ENCODE results near the gene SORCS3. TPM values are rescaled to one million over a fixed set of nuclear protein-coding genes. Genes with fewer than 3 reads are reported as not detected.

SORCS3 gene
- total RNA-seq, 4 donors from 2014 or later, result 0.26 to 0.50 (median 0.41) TPM

DNA sequence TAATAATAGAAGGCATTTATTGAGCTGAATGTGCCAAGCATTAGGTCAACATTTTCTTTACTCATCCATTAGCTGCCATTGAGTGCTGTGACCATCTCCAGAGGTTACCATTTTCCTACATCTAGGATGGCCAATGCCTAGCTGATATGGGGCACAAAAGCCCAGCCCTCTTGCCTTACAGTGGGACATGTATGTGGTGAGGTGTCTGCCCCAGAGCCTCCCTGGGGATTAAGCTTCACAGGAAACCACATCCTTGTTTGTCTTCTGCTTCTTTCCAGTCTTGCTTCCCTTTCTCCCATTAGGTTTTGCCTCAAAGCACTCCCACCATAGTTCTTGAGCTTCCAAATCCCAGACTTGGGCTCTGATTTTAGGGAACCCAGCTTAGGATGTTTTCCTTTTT is 258.7 kb downstream of the SORCS3 start:
- TF ChIP-seq POLR2AphosphoS5 (IDR thresholded peaks at IDR 0.05) (no peak), POLR2A (IDR thresholded peaks at IDR 0.05; ENCODE audit: low read depth) (no peak), EP300 (IDR thresholded peaks at IDR 0.05) (no peak)
- TF ChIP-seq, protein P1, sequence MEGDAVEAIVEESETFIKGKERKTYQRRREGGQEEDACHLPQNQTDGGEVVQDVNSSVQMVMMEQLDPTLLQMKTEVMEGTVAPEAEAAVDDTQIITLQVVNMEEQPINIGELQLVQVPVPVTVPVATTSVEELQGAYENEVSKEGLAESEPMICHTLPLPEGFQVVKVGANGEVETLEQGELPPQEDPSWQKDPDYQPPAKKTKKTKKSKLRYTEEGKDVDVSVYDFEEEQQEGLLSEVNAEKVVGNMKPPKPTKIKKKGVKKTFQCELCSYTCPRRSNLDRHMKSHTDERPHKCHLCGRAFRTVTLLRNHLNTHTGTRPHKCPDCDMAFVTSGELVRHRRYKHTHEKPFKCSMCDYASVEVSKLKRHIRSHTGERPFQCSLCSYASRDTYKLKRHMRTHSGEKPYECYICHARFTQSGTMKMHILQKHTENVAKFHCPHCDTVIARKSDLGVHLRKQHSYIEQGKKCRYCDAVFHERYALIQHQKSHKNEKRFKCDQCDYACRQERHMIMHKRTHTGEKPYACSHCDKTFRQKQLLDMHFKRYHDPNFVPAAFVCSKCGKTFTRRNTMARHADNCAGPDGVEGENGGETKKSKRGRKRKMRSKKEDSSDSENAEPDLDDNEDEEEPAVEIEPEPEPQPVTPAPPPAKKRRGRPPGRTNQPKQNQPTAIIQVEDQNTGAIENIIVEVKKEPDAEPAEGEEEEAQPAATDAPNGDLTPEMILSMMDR (IDR thresholded peaks at IDR 0.05), result no peak
- H3K4me3 ChIP-seq, result no peak overlapping the region
- no peaks in the 10 kb centered on the region for H3K9me3 ChIP-seq
- H3K27ac ChIP-seq (replicated peaks in 1 of 4), result no peak overlapping the region
- intact Hi-C loops (cut with DNase I), result no loop called here
- H3K27me3 ChIP-seq, result no peaks in the 10 kb centered on the region
- no peaks in the 10 kb centered on the region for H3K36me3 ChIP-seq
- no peak for DNase-seq (ENCODE audit: extremely low spot score)
- no peaks in the 10 kb centered on the region for H3K4me1 ChIP-seq

DNA sequence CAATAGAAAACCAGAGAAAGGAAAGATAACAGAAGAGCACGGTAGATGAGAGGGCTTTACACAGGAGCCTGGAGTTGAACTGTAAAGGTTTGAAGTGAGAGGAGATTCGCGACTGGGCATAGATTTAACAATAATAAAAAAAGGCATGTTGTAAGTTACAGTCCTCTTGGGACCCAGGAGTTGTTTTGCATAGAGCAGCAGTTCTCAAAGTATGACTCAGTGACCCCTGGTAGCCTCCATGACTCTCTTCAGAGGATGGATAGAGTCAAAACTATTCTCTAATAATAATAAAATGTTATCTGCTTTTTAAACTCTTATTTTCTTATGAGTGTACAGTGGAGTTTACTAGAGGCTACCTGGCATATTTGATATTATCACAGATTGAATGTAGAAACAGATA is 262.3 kb downstream of the SORCS3 start:
- TF ChIP-seq EP300 (IDR thresholded peaks at IDR 0.05) (no peak), POLR2AphosphoS5 (IDR thresholded peaks at IDR 0.05) (no peak), POLR2A (IDR thresholded peaks at IDR 0.05; ENCODE audit: low read depth) (no peak)
- TF ChIP-seq, protein P1 (IDR thresholded peaks at IDR 0.05), result no peak
- Histone ChIP-seq H3K27ac (replicated peaks in 1 of 4) (no peak overlapping the region), H3K9me3 (no peaks in the 10 kb centered on the region), H3K4me3 (no peak overlapping the region), H3K36me3 (no peaks in the 10 kb centered on the region), H3K27me3 (no peaks in the 10 kb centered on the region), H3K4me1 (no peaks in the 10 kb centered on the region)
- intact Hi-C loops (cut with DNase I), result no loop called here
- no peak for DNase-seq (ENCODE audit: extremely low spot score)
- 76% methylated on average over 3 of the region's 3 CpGs for WGBS

DNA sequence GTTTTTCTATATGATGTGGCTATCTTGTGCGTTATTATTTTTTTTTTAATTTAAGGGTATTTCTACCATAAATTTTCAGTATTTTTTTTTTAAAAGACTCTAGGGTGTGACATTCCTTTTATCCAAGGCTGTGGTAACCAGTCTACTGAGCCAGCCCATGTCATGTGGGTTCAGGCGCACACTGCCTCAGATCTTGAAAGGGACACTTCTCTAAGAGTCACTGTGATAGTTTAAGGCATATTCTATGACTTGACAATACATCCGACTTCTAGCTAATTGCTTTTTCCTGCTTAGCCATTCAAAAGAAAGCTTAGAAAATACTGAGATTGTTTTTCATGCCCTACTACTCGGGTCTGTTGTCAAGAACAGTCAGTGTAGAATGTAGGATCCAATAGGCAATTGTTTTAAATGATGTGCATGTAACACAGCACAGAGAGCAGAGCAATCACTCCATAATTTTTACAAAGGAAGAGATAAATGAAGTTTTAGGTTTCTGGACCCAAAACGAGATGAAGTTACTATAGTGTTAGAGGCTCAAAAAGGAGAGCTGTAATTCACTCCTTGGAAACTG is 263.7 kb downstream of the SORCS3 start:
- WGBS, result 80% methylated on average over 5 of the region's 5 CpGs
- Histone ChIP-seq H3K9me3 (no peaks in the 10 kb centered on the region), H3K4me3 (no peak overlapping the region), H3K27me3 (no peaks in the 10 kb centered on the region), H3K27ac (replicated peaks in 1 of 4) (no peak overlapping the region), H3K36me3 (no peaks in the 10 kb centered on the region), H3K4me1 (no peaks in the 10 kb centered on the region)
- no peak for DNase-seq (ENCODE audit: extremely low spot score)
- no peak for TF ChIP-seq POLR2A (IDR thresholded peaks at IDR 0.05; ENCODE audit: low read depth)
- TF ChIP-seq POLR2AphosphoS5 (IDR thresholded peaks at IDR 0.05), result no peak
- TF ChIP-seq, protein P1 (IDR thresholded peaks at IDR 0.05), result no peak
- no peak for TF ChIP-seq EP300 (IDR thresholded peaks at IDR 0.05)
- intact Hi-C loops (cut with DNase I), result no loop called here

DNA sequence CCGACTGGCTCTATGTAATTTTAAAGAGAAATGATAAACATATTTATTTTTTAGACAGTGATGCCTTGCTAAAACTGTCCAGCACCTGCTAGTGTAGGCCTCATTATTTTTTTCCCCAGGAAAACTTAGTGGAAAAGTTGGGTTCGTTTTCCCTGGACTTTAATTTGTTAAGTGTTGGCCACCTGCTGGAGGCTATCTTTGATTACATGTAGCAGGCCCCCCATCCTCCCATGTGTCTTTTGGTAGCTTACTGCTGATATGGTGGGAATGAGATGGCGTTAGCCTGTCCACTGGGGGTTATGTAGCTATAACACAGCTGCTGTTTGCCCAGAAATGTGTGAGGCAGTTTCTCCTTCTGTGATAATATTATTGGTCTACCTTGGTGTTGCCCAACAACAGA is 265.0 kb downstream of the SORCS3 start:
- intact Hi-C loops (cut with DNase I), result no loop called here
- no peak for DNase-seq (ENCODE audit: extremely low spot score)
- Histone ChIP-seq H3K36me3 (no peaks in the 10 kb centered on the region), H3K4me1 (no peaks in the 10 kb centered on the region), H3K4me3 (no peak overlapping the region), H3K27me3 (no peaks in the 10 kb centered on the region), H3K9me3 (no peaks in the 10 kb centered on the region), H3K27ac (replicated peaks in 1 of 4) (no peak overlapping the region)
- TF ChIP-seq POLR2AphosphoS5 (IDR thresholded peaks at IDR 0.05) (no peak), EP300 (IDR thresholded peaks at IDR 0.05) (no peak), POLR2A (IDR thresholded peaks at IDR 0.05; ENCODE audit: low read depth) (no peak)
- TF ChIP-seq, protein P1 (IDR thresholded peaks at IDR 0.05), result no peak
- WGBS, result 54% methylated on average over 3 of the region's 3 CpGs

DNA sequence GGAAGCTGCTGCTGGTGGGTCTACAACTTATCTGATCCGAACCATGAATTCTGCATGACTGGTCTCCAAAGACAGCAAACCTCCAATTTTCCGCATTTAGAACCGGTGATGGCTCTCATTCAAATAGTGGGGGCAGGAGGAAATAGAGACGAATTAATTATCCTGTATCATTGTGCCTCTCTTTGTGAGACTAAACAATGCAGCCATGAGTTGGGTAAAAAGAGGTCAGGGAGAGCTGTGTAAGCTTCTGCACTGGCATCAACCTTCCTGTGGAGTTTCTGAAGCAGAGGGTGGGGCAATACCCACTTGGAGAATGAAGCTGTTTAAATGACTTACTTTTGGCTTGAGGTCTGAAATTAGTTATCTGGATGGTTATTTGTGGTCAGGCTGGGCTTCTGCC is 266.4 kb downstream of the SORCS3 start:
- no peak overlapping the region for H3K27ac ChIP-seq (replicated peaks in 1 of 4)
- no peaks in the 10 kb centered on the region for H3K4me1 ChIP-seq
- TF ChIP-seq POLR2AphosphoS5 (IDR thresholded peaks at IDR 0.05) (no peak), EP300 (IDR thresholded peaks at IDR 0.05) (no peak), POLR2A (IDR thresholded peaks at IDR 0.05; ENCODE audit: low read depth) (no peak)
- TF ChIP-seq, protein P1 (IDR thresholded peaks at IDR 0.05), result no peak
- 63% methylated on average over 4 of the region's 4 CpGs for WGBS
- no peaks in the 10 kb centered on the region for H3K27me3 ChIP-seq
- H3K36me3 ChIP-seq, result no peaks in the 10 kb centered on the region
- no peak overlapping the region for H3K4me3 ChIP-seq
- H3K9me3 ChIP-seq, result no peaks in the 10 kb centered on the region
- DNase-seq (ENCODE audit: extremely low spot score), result no peak
- intact Hi-C loops (cut with DNase I), result no loop called here

All from esophagus muscularis mucosa (tissue), 4 donors.